Measurements from ENCODE around the gene FGF14. TPM values are rescaled to one million over a fixed set of nuclear protein-coding genes. Genes with fewer than 3 reads are reported as not detected.

The FGF14 gene
- polyA plus RNA-seq, 1 donor (not counting 4 experiments of a cell fraction or from before 2014, with no cell fraction given): 0.09 TPM

DNA sequence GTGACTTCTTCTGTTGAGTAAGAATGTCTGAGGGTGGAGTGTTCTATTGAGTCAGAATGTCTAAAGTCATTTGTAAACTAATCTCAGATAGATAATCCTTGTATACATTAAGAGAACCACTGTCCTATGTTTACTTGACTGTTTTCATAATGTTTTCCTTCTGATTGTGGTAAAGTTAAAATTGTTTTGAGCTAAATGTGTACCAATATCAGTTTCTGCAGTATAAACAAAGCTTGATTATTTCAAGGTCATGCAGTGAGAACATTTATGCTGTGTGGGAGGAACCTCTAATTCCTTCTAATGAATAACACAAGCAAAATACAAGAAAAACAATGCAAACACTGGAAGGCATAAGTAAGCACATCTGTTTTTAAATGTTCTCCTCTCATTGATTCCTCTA lies 434.6 kb downstream of the FGF14 start:
- dilution Hi-C loops (cut with MboI; ENCODE audit: extremely low pct_ligation_motif_present, low sequenced_read_pairs): no loop called here
- Histone ChIP-seq H3K9ac (ENCODE audit: control insufficient read depth, extremely low read depth, insufficient read depth, low read length) (no peak overlapping the region), H3K9me3 (ENCODE audit: control insufficient read depth, low read depth, low read length) (no peaks in the 10 kb centered on the region), H2AFZ (ENCODE audit: control insufficient read depth, low read length) (no peak overlapping the region), H3K27me3 (ENCODE audit: control insufficient read depth, extremely low read depth, insufficient read depth, low read length) (no peaks in the 10 kb centered on the region), H3K4me1 (ENCODE audit: control insufficient read depth, extremely low read depth, insufficient read depth, low read length) (no peaks in the 10 kb centered on the region), H3K9me1 (ENCODE audit: control insufficient read depth, extremely low read depth, insufficient read depth, low read length) (no peaks in the 10 kb centered on the region), H4K20me1 (ENCODE audit: control insufficient read depth, extremely low read depth, insufficient read depth, low read length) (no peaks in the 10 kb centered on the region), H3K27ac (ENCODE audit: control insufficient read depth, insufficient read depth, low read length) (no peak overlapping the region), H3K4me2 (ENCODE audit: control insufficient read depth, extremely low read depth, insufficient read depth, low read depth, low read length) (no peak overlapping the region), H3K36me3 (ENCODE audit: control insufficient read depth in 2 of 2, extremely low read depth in 1 of 2, insufficient read depth in 2 of 2, low read length in 2 of 2) (no peaks in the 10 kb centered on the region), H3K79me2 (ENCODE audit: control insufficient read depth, insufficient read depth, low read length) (no peaks in the 10 kb centered on the region), H3K4me3 (ENCODE audit: control insufficient read depth in 2 of 3, extremely low read depth in 1 of 3, insufficient read depth in 2 of 3, low read depth in 1 of 3, low read length in 3 of 3) (no peak overlapping the region)
- TF ChIP-seq CTCF (optimal IDR thresholded peaks at IDR 0.05 in 1 of 3, IDR thresholded peaks at IDR 0.05 in 1 of 3, conservative IDR thresholded peaks at IDR 0.05 in 1 of 3; ENCODE audit: extremely low read depth in 1 of 3, insufficient read depth in 2 of 3, low read length in 3 of 3) (no peak), EZH2 (IDR thresholded peaks at IDR 0.05; ENCODE audit: low read length) (no peak)
- DNase-seq (ENCODE audit: low read depth, low spot score): no peak
- FAIRE-seq: no peak

DNA sequence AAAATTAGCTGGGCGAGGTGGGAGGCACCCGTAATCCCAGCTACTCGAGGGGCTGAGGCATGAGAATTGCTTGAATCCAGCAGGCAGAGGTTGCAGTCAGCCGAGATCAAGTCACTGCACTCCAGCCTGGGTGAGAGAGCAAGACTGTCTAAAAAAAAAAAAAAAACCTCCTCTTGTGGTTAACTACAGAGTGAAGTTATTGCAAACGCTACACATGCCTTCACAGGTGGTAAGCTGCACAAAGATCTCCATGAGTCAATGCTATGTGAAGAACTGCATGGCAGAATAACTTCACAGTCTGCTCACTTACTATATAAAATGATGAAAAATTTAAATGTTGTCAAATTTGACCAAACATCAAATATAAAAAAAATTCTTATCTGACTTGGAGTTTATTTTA lies 436.8 kb downstream of the FGF14 start:
- H3K9me3 ChIP-seq (ENCODE audit: control insufficient read depth, low read depth, low read length): no peaks in the 10 kb centered on the region
- TF ChIP-seq EZH2 (IDR thresholded peaks at IDR 0.05; ENCODE audit: low read length) (no peak), CTCF (optimal IDR thresholded peaks at IDR 0.05 in 1 of 3, IDR thresholded peaks at IDR 0.05 in 1 of 3, conservative IDR thresholded peaks at IDR 0.05 in 1 of 3; ENCODE audit: extremely low read depth in 1 of 3, insufficient read depth in 2 of 3, low read length in 3 of 3) (no peak)
- H3K9ac ChIP-seq (ENCODE audit: control insufficient read depth, extremely low read depth, insufficient read depth, low read length): no peak overlapping the region
- no peaks in the 10 kb centered on the region for H3K27me3 ChIP-seq (ENCODE audit: control insufficient read depth, extremely low read depth, insufficient read depth, low read length)
- no peaks in the 10 kb centered on the region for H3K4me1 ChIP-seq (ENCODE audit: control insufficient read depth, extremely low read depth, insufficient read depth, low read length)
- H4K20me1 ChIP-seq (ENCODE audit: control insufficient read depth, extremely low read depth, insufficient read depth, low read length): no peaks in the 10 kb centered on the region
- FAIRE-seq (no peak), DNase-seq (ENCODE audit: low read depth, low spot score) (no peak)
- no peak overlapping the region for H2AFZ ChIP-seq (ENCODE audit: control insufficient read depth, low read length)
- no peak overlapping the region for H3K4me2 ChIP-seq (ENCODE audit: control insufficient read depth, extremely low read depth, insufficient read depth, low read depth, low read length)
- H3K27ac ChIP-seq (ENCODE audit: control insufficient read depth, insufficient read depth, low read length): no peak overlapping the region
- dilution Hi-C loops (cut with MboI; ENCODE audit: extremely low pct_ligation_motif_present, low sequenced_read_pairs): no loop called here
- no peak overlapping the region for H3K4me3 ChIP-seq (ENCODE audit: control insufficient read depth in 2 of 3, extremely low read depth in 1 of 3, insufficient read depth in 2 of 3, low read depth in 1 of 3, low read length in 3 of 3)
- H3K36me3 ChIP-seq (ENCODE audit: control insufficient read depth in 2 of 2, extremely low read depth in 1 of 2, insufficient read depth in 2 of 2, low read length in 2 of 2): no peaks in the 10 kb centered on the region
- H3K79me2 ChIP-seq (ENCODE audit: control insufficient read depth, insufficient read depth, low read length): no peaks in the 10 kb centered on the region
- no peaks in the 10 kb centered on the region for H3K9me1 ChIP-seq (ENCODE audit: control insufficient read depth, extremely low read depth, insufficient read depth, low read length)

Data from keratinocyte (primary cell).